ENCODE results near the gene NEDD4L. TPM values are rescaled to one million over a fixed set of nuclear protein-coding genes. Genes with fewer than 3 reads are reported as not detected.

NEDD4L gene
- total RNA-seq, 1 donor from 2014 or later: 95.9 TPM

GRCh38 chr18:58156516-58156915 is 112.5 kb downstream of the NEDD4L start:
- DNase-seq (ENCODE audit: low read depth): no peak
- no peak for TF ChIP-seq CTCF (conservative IDR thresholded peaks at IDR 0.05; ENCODE audit: low read depth, low read length)
- H3K4me3 ChIP-seq (ENCODE audit: low read depth, low read length): no peak overlapping the region

- no peak for DNase-seq (ENCODE audit: low read depth)
- TF ChIP-seq CTCF (conservative IDR thresholded peaks at IDR 0.05; ENCODE audit: low read depth, low read length): no peak
- no peak overlapping the region for H3K4me3 ChIP-seq (ENCODE audit: low read depth, low read length)
Measured at GRCh38 chr18:58157237-58157636, 113.2 kb downstream of the NEDD4L start.

- no peak for DNase-seq (ENCODE audit: low read depth)
- H3K4me3 ChIP-seq (ENCODE audit: low read depth, low read length): no peak overlapping the region
- no peak for TF ChIP-seq CTCF (conservative IDR thresholded peaks at IDR 0.05; ENCODE audit: low read depth, low read length)
Measured at GRCh38 chr18:58158008-58158407, 114.0 kb downstream of the NEDD4L start.

- no peak overlapping the region for H3K4me3 ChIP-seq (ENCODE audit: low read depth, low read length)
- DNase-seq (ENCODE audit: low read depth): no peak
- no peak for TF ChIP-seq CTCF (conservative IDR thresholded peaks at IDR 0.05; ENCODE audit: low read depth, low read length)
Measured at GRCh38 chr18:58158459-58158858, 114.4 kb downstream of the NEDD4L start.

DNA sequence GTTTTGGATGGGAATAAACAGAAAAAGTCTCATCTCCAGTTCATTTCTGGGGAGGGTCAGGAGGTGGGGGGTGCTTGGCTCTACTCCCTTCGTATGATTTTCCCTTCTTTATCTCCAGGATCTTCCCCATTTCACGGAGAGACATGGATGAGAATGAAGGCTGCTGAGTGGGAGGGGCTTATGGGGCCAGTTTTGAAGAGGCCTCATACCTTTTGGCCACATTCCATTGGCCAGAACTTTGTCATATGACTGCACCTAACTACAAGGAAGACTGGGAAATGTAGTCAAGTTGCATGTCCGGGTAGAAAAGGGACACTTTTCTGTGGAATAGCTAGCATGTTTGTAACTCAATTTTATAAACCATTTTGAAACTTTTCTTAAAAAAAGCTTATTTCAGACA is 117.6 kb downstream of the NEDD4L start:
- no peak overlapping the region for H3K4me3 ChIP-seq (ENCODE audit: low read depth, low read length)
- no peak for TF ChIP-seq CTCF (conservative IDR thresholded peaks at IDR 0.05; ENCODE audit: low read depth, low read length)
- DNase-seq (ENCODE audit: low read depth): no peak

- TF ChIP-seq CTCF (conservative IDR thresholded peaks at IDR 0.05; ENCODE audit: low read depth, low read length): no peak
- DNase-seq (ENCODE audit: low read depth): no peak
- no peak overlapping the region for H3K4me3 ChIP-seq (ENCODE audit: low read depth, low read length)
Measured at GRCh38 chr18:58162127-58162526, 118.1 kb downstream of the NEDD4L start.

- no peak for DNase-seq (ENCODE audit: low read depth)
- TF ChIP-seq CTCF (conservative IDR thresholded peaks at IDR 0.05; ENCODE audit: low read depth, low read length): no peak
- H3K4me3 ChIP-seq (ENCODE audit: low read depth, low read length): no peak overlapping the region
Measured at GRCh38 chr18:58163004-58163590, 119.1 kb downstream of the NEDD4L start.

Measured in epithelial cell of proximal tubule (primary cell).